Motor neuron (in vitro differentiated cells): ENCODE results near the gene ESRRG. TPM values are rescaled to one million over a fixed set of nuclear protein-coding genes. Genes with fewer than 3 reads are reported as not detected.
"Not testable (repeated sequence)": the region's sequence is repeated elsewhere in the genome, so short reads cannot be mapped to it uniquely, and the experiment has no call there.

Experiments used
- ATAC-seq, 8 experiments: fragments of 200-7000 bp; cut with Tn5 transposase; replicated peaks in 6 of 8; 2 replicates each; pipeline ENCODE4 v1.8.0; 2021; ENCODE audit warnings: mild to moderate bottlenecking in 8 of 8, moderate library complexity in 8 of 8
- H3K27ac ChIP-seq, 2 donors: fragments of 250-450 bp; sonication (Bioruptor Pico); 2 replicates each; pipeline ENCODE4 v1.9.0; 2021; ENCODE audit warnings: antibody characterized with exemption in 2 of 2, mild to moderate bottlenecking in 2 of 2, moderate library complexity in 1 of 2
- H3K4me1 ChIP-seq, 2 donors: fragments of 250-450 bp; sonication (Bioruptor Pico); replicated peaks in 1 of 2; 2 replicates each; pipeline ENCODE4 v1.6.1; 2021; ENCODE audit warnings: antibody characterized with exemption in 2 of 2, mild to moderate bottlenecking in 2 of 2, moderate library complexity in 1 of 2
- H3K4me3 ChIP-seq, 5 donors: fragments of 250-450 bp; sonication (Bioruptor Pico); 2 replicates each; pipeline ENCODE4 v1.9.0; 2021; ENCODE audit warnings: antibody characterized with exemption in 5 of 5, mild to moderate bottlenecking in 5 of 5, moderate library complexity in 4 of 5
- WGBS, 10 experiments: fragments of 450-650 bp; shearing (Covaris generic); methylation state at CpG; one replicate each; pipeline ENCODE4 v1.0.0; 2022; 5-methylcytosine and 5-hydroxymethylcytosine counted together
- in situ Hi-C, 9 experiments: fragments of 400-800 bp; cut with MboI; loops; one replicate each; pipeline ENCODE4 v1.15.0; 2021; ENCODE audit warnings: low sequenced_read_pairs in 9 of 9, low pct_unique_long_range_greater_than_20kb in 2 of 9; ENCODE audit not compliant: unreplicated experiment in 9 of 9
- total RNA-seq, 8 experiments: library from RNA; unstranded; fragments of 300-600 nt; gene quantifications; 2 replicates each; pipeline versions ENCODE4 v1.2.3 to v1.2.4, GENCODE V29; 2022

The ESRRG gene
- total RNA-seq, 8 experiments from 2014 or later = 0.31 to 67.1 (median 32.6) TPM

DNA sequence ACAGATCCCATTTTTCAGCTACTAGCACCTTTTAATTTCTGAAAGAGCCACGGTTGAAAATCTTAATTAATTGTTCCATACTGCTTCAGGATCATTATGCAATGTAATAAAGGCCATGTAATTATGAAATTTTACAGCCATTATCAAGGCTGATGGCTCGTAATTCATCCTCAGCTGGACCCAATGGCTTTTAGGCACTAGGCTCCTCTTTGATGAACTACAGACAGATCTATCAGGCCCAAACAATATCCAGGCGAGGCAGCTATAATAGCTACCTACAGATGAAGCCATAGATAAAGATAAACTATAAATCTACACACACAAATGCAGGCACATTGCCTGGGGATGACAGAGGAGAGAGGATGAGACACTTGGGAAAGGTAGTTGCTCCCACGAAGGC, 189.5 kb downstream of the ESRRG start:
- peak in 5 of 8 experiments; percentile 31 to 86 (median 61) for ATAC-seq
- no peak overlapping the region for H3K27ac ChIP-seq
- peaks cover 10 to 58% of the 10 kb centered on the region in 2 donors for H3K4me1 ChIP-seq
- 0 to 70% (median 45%) methylated on average over 1 to 4 of the region's 4 CpGs for WGBS, 10 experiments
- in situ Hi-C loops = no loop called here
- no peak overlapping the region for H3K4me3 ChIP-seq

GRCh38 chr1:216532251-216532798, 190.9 kb downstream of the ESRRG start:
- 75 to 100% (median 93%) methylated on average over 3 to 9 of the region's 9 CpGs; no CpG with 5 or more reads in 1 of the 10 experiments for WGBS, 10 experiments
- Histone ChIP-seq H3K4me1 (peaks cover 10 to 60% of the 10 kb centered on the region in 2 donors), H3K27ac (peak overlapping the region in 1 of 2 donors; percentile 9), H3K4me3 (no peak overlapping the region)
- peak in 4 of 8 experiments; percentile 24 to 55 (median 37) for ATAC-seq
- in situ Hi-C loops = no loop called here

GRCh38 chr1:216531263-216532239, 191.7 kb downstream of the ESRRG start:
- no peak overlapping the region for H3K4me3 ChIP-seq
- peaks cover 10 to 60% of the 10 kb centered on the region in 2 donors for H3K4me1 ChIP-seq
- in situ Hi-C loops = no loop called here
- 14 to 90% (median 72%) methylated on average over 3 to 11 of the region's 12 CpGs for WGBS, 10 experiments
- peak overlapping the region in 1 of 2 donors; percentile 9 for H3K27ac ChIP-seq
- peak; percentile 15 to 89 (median 44) for ATAC-seq

- in situ Hi-C loops, H3K27ac ChIP-seq, H3K4me3 ChIP-seq, ATAC-seq: not testable (repeated sequence)
- peaks cover 14 to 56% of the 10 kb centered on the region in 2 donors for H3K4me1 ChIP-seq
- WGBS, 10 experiments = 0 to 95% (median 64%) methylated on average over 1 to 3 of the region's 3 CpGs; no CpG with 5 or more reads in 3 of the 10 experiments
Measured at GRCh38 chr1:216529851-216530250, 193.4 kb downstream of the ESRRG start.

DNA sequence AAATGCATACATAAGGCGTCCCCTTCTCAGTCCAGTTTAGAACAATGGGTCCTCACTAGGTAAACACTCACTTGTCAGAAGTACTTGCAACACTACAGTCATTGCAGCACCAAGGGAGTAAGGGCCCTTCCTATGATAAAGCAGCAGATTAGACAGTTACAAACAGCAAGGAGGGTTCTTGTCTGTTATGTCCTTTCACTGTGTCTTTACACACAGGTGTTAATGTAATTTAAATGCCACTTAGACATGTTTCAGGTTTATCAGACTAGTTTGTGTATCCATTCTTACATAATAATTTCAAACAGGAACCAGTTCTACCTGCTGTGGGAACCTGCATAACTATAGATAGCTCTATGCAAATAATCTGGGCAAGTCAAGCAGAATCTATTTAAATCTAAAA, 194.4 kb downstream of the ESRRG start:
- ATAC-seq = peak in 1 of 8 experiments; percentile 46
- Histone ChIP-seq H3K4me3 (no peak overlapping the region), H3K27ac (no peak overlapping the region), H3K4me1 (peaks cover 12 to 45% of the 10 kb centered on the region in 2 donors)
- in situ Hi-C loops = no loop called here
- WGBS, 10 experiments = 0 to 58% (median 31%) methylated on average over 1 of the region's 1 CpG; no CpG with 5 or more reads in 4 of the 10 experiments

GRCh38 chr1:216523449-216524190, 199.6 kb downstream of the ESRRG start:
- H3K27ac ChIP-seq = no peak overlapping the region
- in situ Hi-C loops = no loop called here
- 0 to 94% (median 75%) methylated on average over 2 to 4 of the region's 4 CpGs for WGBS, 10 experiments
- no peak for ATAC-seq
- H3K4me1 ChIP-seq = peaks cover 9 to 37% of the 10 kb centered on the region in 2 donors
- H3K4me3 ChIP-seq = no peak overlapping the region

- 39 to 95% (median 77%) methylated on average over 3 to 4 of the region's 4 CpGs; no CpG with 5 or more reads in 2 of the 10 experiments for WGBS, 10 experiments
- H3K4me1 ChIP-seq = peaks cover 14 to 43% of the 10 kb centered on the region in 2 donors
- in situ Hi-C loops = no loop called here
- H3K4me3 ChIP-seq = no peak overlapping the region
- ATAC-seq = no peak
- H3K27ac ChIP-seq = no peak overlapping the region
Measured at GRCh38 chr1:216523043-216523442, 200.2 kb downstream of the ESRRG start.

DNA sequence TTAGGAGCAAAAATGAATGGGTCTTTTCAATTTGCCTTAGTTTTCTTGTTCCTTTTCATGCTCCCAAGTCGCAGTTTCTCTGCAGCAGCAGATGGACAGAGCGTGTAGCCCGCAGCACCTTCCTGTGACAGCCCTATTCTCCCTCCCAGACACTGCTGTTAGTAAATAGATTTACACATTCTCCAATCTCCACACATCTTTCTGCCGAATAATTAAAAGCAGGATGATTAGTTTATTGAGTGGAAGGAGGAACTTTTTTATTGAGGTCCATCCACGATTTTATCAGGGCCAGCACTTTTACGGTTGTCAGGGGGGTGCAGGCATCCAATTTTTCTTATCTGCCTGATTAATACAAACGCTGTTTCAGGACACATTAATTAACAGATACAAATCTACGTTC, 201.8 kb downstream of the ESRRG start:
- in situ Hi-C loops = no loop called here
- Histone ChIP-seq H3K4me3 (peak overlapping the region in 3 of 5 donors; percentile 5 to 6 (median 5)), H3K27ac (no peak overlapping the region), H3K4me1 (peaks cover 14 to 53% of the 10 kb centered on the region in 2 donors)
- ATAC-seq = peak in 3 of 8 experiments; percentile 47 to 56 (median 52)
- 6 to 69% (median 49%) methylated on average over 4 to 8 of the region's 8 CpGs; no CpG with 5 or more reads in 1 of the 10 experiments for WGBS, 10 experiments

GRCh38 chr1:216518844-216519627, 204.2 kb downstream of the ESRRG start:
- 5 to 93% (median 79%) methylated on average over 5 to 8 of the region's 8 CpGs for WGBS, 10 experiments
- Histone ChIP-seq H3K4me3 (no peak overlapping the region), H3K4me1 (peaks cover 9 to 53% of the 10 kb centered on the region in 2 donors), H3K27ac (no peak overlapping the region)
- no peak for ATAC-seq
- in situ Hi-C loops = no loop called here

GRCh38 chr1:216502528-216503162, 220.6 kb downstream of the ESRRG start:
- in situ Hi-C loops = no loop called here
- ATAC-seq = peak in 6 of 8 experiments; percentile 36 to 72 (median 52)
- Histone ChIP-seq H3K4me3 (no peak overlapping the region), H3K27ac (no peak overlapping the region), H3K4me1 (peaks cover 13% of the 10 kb centered on the region in 2 donors)
- 16 to 89% (median 45%) methylated on average over 2 to 7 of the region's 7 CpGs for WGBS, 10 experiments

- Histone ChIP-seq H3K27ac (no peak overlapping the region), H3K4me3 (no peak overlapping the region), H3K4me1 (peaks cover 10 to 13% of the 10 kb centered on the region in 2 donors)
- in situ Hi-C loops = no loop called here
- ATAC-seq = no peak
- WGBS, 10 experiments = 5 to 74% (median 43%) methylated on average over 1 to 3 of the region's 3 CpGs
Measured at GRCh38 chr1:216500273-216500967, 222.8 kb downstream of the ESRRG start.
